ENCODE data around the gene DDX28. TPM values are rescaled to one million over a fixed set of nuclear protein-coding genes. Genes with fewer than 3 reads are reported as not detected.

The DDX28 gene
- total and polyA plus RNA-seq, 2 of the 8 experiments (the other 6 are each of a cell fraction or from before 2014, with no cell fraction given): 16.8 to 28.1 TPM

DNA sequence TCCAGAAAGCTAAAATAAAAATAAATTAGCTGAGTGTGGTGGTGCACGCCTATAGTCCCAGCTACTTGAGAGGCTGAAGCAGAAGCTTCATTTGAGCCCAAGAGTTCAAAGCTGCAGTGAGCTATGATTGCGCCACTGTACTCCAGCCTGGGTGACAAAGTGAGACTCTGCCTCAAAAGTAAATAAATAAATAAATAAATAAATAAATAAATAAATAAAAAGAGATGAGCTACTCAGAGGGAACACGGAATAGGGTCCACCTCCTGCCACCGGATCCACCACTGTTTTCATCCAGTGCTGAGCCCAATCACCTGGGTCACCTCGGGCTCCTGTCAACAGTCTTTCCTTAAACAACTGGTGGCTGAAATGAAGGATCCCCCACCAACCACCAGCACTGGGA lies 36.1 kb downstream of the DDX28 start (continued):
- no peak for TF ChIP-seq CTCF (IDR thresholded peaks at IDR 0.05; ENCODE audit: control extremely low read depth in 1 of 3, insufficient read depth in 1 of 3, low read depth in 1 of 3, low read length in 3 of 3)
- TF ChIP-seq SIRT6 (IDR thresholded peaks at IDR 0.05; ENCODE audit: low read length): no peak
